NCI-H2227 (cell line): ENCODE measurements around the gene TDRD9.

Experiments
- DNase-seq: peaks from one replicate; lab custom pipeline; 2025; ENCODE audit not compliant: unreplicated experiment; lab: John Stamatoyannopoulos, UW

Gene TDRD9

DNA sequence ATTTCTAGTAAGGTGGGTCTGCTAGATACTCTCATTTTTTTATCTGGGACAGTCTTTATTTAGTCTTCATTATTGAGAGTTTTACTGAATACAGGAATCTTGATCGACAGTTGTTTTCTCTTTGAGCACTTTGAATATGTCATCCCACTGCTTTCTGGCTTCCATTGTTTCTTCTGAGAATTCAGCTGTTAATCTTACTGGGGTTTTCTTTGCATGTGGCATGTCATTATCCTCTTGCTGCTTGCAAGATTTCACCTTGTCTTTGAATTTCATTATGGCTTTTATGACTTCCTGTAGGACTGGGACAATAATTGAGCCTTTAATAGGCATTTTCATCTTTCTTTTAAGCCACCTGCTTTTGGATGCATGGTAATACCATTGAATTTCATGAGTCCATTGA is 60.8 kb downstream of the TDRD9 start:
- DNase-seq: no peak

GRCh38 chr14:103989964-103990363 is 61.7 kb downstream of the TDRD9 start:
- no peak for DNase-seq

DNA sequence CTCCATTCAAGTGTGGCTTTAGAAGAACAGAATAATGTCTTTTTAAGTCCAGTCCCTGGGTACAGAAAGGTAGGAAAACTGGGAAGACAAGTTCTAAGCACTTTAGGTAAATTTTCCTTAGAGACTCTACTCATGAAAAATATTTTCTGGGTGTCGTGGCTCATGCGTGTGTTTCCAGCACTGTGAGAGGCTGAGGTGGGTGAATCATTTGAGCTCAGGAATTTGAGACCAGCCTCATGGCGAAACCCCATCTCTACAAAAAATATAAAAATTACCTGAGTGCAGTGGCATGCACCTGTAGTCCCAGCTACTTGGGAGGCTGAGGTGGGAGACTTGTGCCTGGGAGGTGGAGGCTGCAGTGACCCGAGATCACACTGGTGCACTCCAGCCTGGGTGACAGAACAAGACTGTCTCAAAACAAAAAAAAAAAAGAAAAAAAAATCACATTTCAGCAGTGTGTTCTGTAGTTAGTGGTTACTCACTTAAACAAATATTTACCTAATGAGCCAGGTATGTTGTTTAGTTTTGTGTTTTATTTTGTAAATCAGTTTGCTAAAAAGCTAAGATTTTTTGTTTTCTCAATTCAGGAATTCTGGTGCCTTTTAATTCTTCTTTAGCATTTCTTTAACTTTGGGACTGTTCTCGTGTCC is 66.4 kb downstream of the TDRD9 start:
- DNase-seq: no peak

- DNase-seq: no peak
Measured at GRCh38 chr14:103995876-103996275, 67.6 kb downstream of the TDRD9 start.

DNA sequence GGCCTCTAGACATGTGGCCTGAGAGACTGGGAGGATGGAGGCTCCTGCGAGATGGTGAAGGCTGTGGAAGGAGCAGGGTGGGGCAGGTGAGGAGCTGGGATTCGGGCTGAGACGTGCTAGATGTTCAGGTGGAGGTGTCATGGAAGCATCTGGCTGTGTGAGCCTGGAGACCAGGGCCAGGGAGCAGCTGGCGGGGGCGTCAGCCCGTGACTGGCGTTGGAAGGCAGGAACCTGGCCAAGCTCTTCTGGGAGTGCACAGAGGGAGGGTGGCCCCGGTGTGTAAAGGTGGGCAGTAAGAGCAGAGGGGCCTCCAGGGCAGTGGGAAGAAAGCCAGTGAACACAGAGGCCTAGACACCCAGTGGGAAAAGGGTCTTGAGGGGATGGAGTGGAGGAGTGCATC is 69.1 kb downstream of the TDRD9 start:
- DNase-seq: no peak

DNA sequence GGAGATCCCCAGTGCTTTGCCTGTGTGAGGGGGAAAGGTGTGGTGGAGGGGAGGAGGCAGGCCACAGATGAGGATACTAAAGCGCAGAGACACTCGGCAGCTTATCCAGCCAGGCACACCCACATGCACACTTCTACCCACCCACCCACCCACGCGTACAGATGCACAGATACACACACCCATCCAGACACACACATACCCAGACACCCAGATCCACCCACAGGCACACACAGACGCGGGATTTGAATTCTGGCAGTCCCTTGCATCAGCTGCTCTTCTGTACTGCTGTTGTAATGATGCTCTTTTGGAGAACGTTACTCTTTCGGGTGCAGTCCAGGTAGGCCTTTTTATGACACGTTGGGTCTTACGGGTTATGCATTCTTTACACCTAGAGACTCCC is 69.8 kb downstream of the TDRD9 start:
- no peak for DNase-seq

- no peak for DNase-seq
Measured at GRCh38 chr14:103999795-104000440, 71.7 kb downstream of the TDRD9 start.

GRCh38 chr14:104001003-104001402 is 72.7 kb downstream of the TDRD9 start:
- DNase-seq: no peak

DNA sequence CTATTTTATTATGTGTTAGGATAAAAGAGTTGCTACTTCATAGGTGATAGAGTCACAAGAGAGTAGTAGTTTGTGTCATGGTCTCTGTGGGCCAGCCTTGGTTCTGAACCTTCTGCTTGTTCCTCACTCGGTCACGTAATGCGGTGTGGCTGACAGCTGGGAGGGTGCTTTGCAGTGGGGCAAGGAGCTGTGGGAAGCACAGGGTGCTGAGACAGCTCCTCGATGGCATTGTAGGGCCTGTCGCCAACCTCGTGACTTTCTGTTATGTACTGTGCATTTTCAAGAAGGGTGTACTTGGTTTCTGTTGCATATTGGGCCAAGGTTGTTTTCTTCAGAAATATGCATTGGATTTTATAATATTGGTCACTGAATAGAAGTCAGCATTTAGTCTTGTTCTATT is 75.4 kb downstream of the TDRD9 start:
- DNase-seq: no peak

- DNase-seq: no peak
Measured at GRCh38 chr14:104004849-104005248, 76.6 kb downstream of the TDRD9 start.

DNA sequence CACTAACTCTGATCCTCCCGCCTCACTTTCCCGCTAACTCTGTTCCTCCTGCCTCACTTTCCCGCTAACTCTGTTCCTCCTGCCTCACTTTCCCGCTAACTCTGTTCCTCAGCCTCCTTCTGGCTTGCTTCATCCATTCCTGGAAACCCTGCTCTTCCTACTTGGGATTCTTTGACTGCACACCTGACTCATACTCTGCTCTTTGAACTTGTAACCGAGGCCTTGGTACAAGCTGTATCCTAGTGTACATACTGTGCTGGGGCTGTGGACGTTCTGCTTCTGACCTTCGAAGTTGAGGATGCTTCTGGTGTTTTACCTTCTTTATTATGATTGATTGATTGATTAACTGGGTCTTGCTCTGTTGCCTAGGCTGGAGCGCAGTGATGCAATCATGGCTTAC is 77.2 kb downstream of the TDRD9 start:
- DNase-seq: no peak

DNA sequence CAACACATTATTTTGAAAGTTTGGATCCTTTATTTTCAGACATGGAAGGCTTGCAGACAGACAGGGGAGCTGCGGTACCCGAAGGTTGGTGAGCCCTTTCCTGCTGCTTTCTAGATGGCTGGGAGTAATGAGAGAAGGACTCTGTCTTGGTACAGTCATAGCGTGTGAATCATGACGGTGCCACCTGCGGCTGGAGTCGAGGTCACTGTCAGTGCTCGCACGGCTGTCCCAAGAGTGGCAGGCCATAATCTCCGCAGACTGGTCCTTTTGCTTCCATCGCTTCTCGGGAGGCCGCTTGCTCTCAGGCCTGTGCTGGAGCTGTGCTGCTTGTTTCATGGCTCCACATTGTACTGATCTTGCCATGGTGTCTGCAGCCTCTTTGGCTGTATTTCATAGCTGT is 78.9 kb downstream of the TDRD9 start:
- DNase-seq: no peak

- no peak for DNase-seq
Measured at GRCh38 chr14:104009297-104009696, 81.0 kb downstream of the TDRD9 start.

DNA sequence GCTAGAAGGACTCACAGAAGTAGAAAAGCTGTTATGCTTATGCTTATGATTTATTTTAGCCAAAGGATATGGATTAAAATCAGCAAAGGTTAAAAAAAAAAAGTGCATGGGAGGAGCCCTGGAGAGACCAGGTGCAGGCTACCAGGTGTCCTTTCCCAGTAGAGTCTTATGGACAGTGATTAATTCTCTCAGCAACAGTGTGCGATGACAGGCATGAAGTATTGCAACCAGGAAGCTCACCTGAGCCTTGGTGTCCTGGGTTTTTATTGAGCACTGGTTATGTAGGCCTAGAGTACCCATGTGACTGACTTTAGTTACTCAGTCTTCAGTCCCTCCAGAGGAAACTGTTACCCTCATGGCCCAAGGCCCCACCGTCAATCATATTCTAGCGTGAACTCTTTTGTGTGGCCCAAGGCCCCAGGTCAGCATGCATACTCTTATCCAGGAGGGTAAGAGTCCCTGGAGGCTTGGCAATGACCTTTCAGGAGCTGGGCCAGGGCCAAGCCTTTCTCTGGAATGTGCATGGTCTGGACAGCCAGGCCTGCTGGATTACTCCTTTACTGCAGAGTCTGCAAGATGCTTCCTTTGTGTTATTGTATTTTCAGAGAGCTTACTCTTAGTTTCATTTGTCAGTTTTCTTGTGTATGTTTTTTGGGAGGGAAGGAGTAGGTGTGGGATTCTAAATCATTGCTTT is 83.7 kb downstream of the TDRD9 start:
- DNase-seq: no peak

- DNase-seq: no peak
Measured at GRCh38 chr14:104014764-104015163, 86.5 kb downstream of the TDRD9 start.

GRCh38 chr14:104016873-104017650 is 88.8 kb downstream of the TDRD9 start:
- no peak for DNase-seq

- DNase-seq: no peak
Measured at GRCh38 chr14:104019029-104019428, 90.8 kb downstream of the TDRD9 start.

DNA sequence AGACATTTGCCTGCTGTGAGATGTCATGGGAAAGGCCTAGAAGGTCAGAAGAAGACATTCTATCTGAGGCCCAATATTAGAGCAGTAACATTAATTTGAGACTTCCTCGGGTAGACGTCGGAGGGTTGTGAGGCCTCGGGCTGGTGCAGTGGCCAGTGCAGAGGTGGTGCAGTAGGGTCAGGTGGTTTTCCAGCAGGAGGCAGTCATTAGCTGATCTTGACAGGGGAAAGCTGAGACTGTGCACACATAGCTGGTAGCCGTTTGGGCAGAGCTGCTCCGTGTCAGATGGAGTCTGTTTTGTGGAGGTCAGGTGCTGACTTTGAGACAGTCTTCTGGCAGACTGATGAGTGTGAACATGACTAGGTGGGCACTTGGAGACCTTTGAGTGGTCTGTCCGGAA is 91.5 kb downstream of the TDRD9 start:
- no peak for DNase-seq

DNA sequence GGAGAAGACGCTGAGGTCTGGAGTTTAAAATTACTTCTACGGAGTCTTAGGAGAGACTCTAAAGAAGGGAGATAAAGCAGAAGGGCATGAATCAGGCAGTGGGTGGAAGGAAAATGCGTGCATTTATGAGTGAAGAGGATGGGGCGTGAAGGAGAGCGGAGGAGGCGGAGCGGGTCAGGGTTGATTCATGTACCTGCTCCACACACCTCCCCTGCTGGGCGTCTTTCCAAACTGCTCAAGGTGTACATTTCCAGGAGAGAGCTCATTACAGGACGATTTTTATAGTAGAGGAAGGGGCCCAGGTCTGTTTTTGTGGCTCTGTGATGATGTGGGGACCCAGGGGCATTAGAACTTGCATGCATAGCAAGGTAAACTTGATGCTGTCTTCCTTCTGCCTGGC is 92.2 kb downstream of the TDRD9 start:
- no peak for DNase-seq

GRCh38 chr14:104023325-104024055 is 95.2 kb downstream of the TDRD9 start:
- DNase-seq: no peak

DNA sequence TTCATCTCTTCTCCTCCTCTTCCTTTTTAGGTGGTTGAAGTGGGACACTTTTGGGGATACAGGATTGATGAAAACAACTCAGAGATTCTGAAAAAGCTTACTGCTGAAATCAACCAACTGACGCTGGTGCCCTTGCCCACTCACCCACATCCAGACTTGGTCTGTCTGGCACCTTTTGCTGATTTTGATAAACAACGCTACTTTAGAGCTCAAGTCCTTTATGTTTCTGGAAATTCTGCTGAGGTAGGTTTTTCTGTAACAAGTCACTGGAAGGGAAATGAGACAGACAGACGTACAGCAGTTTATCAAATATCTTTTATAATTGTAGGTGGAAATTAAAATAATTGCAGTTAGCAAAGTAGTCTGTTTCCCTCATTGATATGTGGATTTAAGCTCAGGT is 97.3 kb downstream of the TDRD9 start:
- no peak for DNase-seq
